Small intestine (tissue), 7 donors: Measurements from ENCODE around the gene BTBD7. TPM values are rescaled to one million over a fixed set of nuclear protein-coding genes. Genes with fewer than 3 reads are reported as not detected.
A peak's percentile ranks its signal among the peaks of the same experiment; 100 is the strongest.
"Not testable (repeated sequence)": the region's sequence is repeated elsewhere in the genome, so short reads cannot be mapped to it uniquely, and the experiment has no call there.

Source experiments
- DNase-seq, 2 donors: peaks; one replicate each; pipeline versions ENCODE4 v3.0.0 to v3.0.0-alpha.2; 2013
- FAIRE-seq: peaks from 2 replicates; lab custom pipeline; 2012; peaks lifted over from hg19 to GRCh38; lab: Jason Lieb, UNC
- H3K27ac ChIP-seq, 3 donors: one replicate each; pipeline ENCODE4 v1.5.1; 2013; ENCODE audit warnings: low read length in 2 of 3, mild to moderate bottlenecking in 2 of 3, control low read depth in 1 of 3, inconsistent platforms in 1 of 3, low read depth in 1 of 3, moderate library complexity in 1 of 3
- H3K27me3 ChIP-seq, 3 donors: one replicate each; pipeline ENCODE4 v1.6.1; 2013; ENCODE audit warnings: low read length in 3 of 3, inconsistent platforms in 1 of 3; ENCODE audit not compliant: control insufficient read depth in 3 of 3, insufficient read depth in 3 of 3
- H3K36me3 ChIP-seq, 3 donors: one replicate each; pipeline ENCODE4 v1.6.1; 2013; ENCODE audit warnings: low read length in 3 of 3, inconsistent platforms in 1 of 3, low read depth in 1 of 3, mild to moderate bottlenecking in 1 of 3, moderate library complexity in 1 of 3; ENCODE audit not compliant: control insufficient read depth in 3 of 3, insufficient read depth in 2 of 3
- H3K4me1 ChIP-seq, 3 donors: one replicate each; pipeline ENCODE4 v1.6.1; 2013; ENCODE audit warnings: low read length in 2 of 3, inconsistent platforms in 1 of 3, low read depth in 1 of 3, mild to moderate bottlenecking in 1 of 3, moderate library complexity in 1 of 3; ENCODE audit not compliant: control insufficient read depth in 3 of 3, insufficient read depth in 2 of 3
- H3K4me3 ChIP-seq, 3 donors: one replicate each; pipeline ENCODE4 v1.5.1; 2013; ENCODE audit warnings: low read length in 3 of 3, control low read depth in 1 of 3, inconsistent platforms in 1 of 3, low read depth in 1 of 3, mild to moderate bottlenecking in 1 of 3, moderate library complexity in 1 of 3
- H3K9me3 ChIP-seq, 2 donors: one replicate each; pipeline ENCODE4 v1.6.1; 2013; ENCODE audit warnings: low read depth in 1 of 2, low read length in 1 of 2; ENCODE audit not compliant: control insufficient read depth in 2 of 2, insufficient read depth in 1 of 2
- WGBS, 3 donors: extraction: QIAGEN DNeasy Blood & Tissue Kit; methylation state at CpG; one replicate each; pipeline ENCODE4 v1.1.7; 2013; 5-methylcytosine and 5-hydroxymethylcytosine counted together
- polyA plus RNA-seq, 4 donors: library from polyadenylated mRNA; stranded (reverse) in 3 of 4; unstranded in 1 of 4; fragments of 200-250 nt in 3 of 4; fragments of 120-200 nt in 1 of 4; gene quantifications; one replicate each; pipeline versions ENCODE4 v1.2.1 to v1.2.3, GENCODE V29; 2013
- donor health status: healthy with polysubstance abuse.
- donor health status: control.
- donor health status: control.
- donor health status: Bipolar disorder and iron deficiency.
- donor health status: healthy.

The BTBD7 gene
- polyA plus RNA-seq, 4 donors = 9.5 to 40.2 (median 9.9) TPM

GRCh38 chr14:93240678-93241000 is 92.2 kb downstream of the BTBD7 start:
- H3K9me3 ChIP-seq = no peaks in the 10 kb centered on the region
- H3K4me1 ChIP-seq = no peaks in the 10 kb centered on the region
- FAIRE-seq (no peak), DNase-seq (no peak)
- no peaks in the 10 kb centered on the region for H3K27me3 ChIP-seq
- no peak overlapping the region for H3K27ac ChIP-seq
- WGBS, 3 donors = 79 to 93% (median 87%) methylated on average over 3 of the region's 3 CpGs
- peaks cover 15 to 42% (median 16%) of the 10 kb centered on the region in 3 donors for H3K36me3 ChIP-seq
- no peak overlapping the region for H3K4me3 ChIP-seq

- WGBS, 3 donors = 90 to 95% (median 92%) methylated on average over 25 of the region's 25 CpGs
- H3K27me3 ChIP-seq = no peaks in the 10 kb centered on the region
- H3K4me3 ChIP-seq = no peak overlapping the region
- no peak overlapping the region for H3K27ac ChIP-seq
- no peaks in the 10 kb centered on the region for H3K4me1 ChIP-seq
- FAIRE-seq = no peak
- no peaks in the 10 kb centered on the region for H3K9me3 ChIP-seq
- peaks cover 13 to 38% (median 14%) of the 10 kb centered on the region in 3 donors for H3K36me3 ChIP-seq
- no peak for DNase-seq
These were observed 92.8 kb downstream of the BTBD7 start for GRCh38 chr14:93239869-93240677.

DNA sequence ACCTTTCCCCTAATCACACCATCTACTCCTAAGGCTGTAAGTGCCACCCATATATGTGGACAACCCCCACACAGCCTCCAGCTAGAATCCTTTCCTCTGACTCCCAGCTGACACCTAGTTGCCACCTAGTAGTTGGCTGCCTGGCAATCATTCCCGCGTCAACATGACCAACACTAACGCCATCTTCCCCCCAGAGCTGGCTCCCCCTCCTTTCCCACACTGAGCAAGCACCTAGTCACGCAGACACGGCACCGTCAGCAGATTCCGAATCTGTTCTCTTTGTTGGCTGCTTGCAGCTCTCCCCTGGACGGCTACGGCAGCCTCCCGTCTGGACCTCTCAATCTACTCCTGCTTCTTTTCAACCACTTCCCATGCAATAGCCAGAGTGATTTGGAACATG is 98.0 kb downstream of the BTBD7 start:
- Histone ChIP-seq H3K36me3 (peaks cover 0 to 5% (median under 1%) of the 10 kb centered on the region in 3 donors), H3K4me3 (no peak overlapping the region), H3K27ac (no peak overlapping the region), H3K9me3 (no peaks in the 10 kb centered on the region), H3K4me1 (peaks cover 0 to 2% (median 0%) of the 10 kb centered on the region in 3 donors), H3K27me3 (peaks cover 0 to 7% (median 0%) of the 10 kb centered on the region in 3 donors)
- no peak for DNase-seq
- WGBS, 3 donors = 50 to 53% (median 53%) methylated on average over 10 of the region's 10 CpGs
- no peak for FAIRE-seq

GRCh38 chr14:93233078-93233477 is 99.8 kb downstream of the BTBD7 start:
- not testable (repeated sequence) for H3K4me3 ChIP-seq, DNase-seq, H3K27me3 ChIP-seq, FAIRE-seq, H3K9me3 ChIP-seq, H3K4me1 ChIP-seq, H3K27ac ChIP-seq, H3K36me3 ChIP-seq
- 87 to 88% (median 88%) methylated on average over 5 of the region's 5 CpGs for WGBS, 3 donors

GRCh38 chr14:93232159-93232558 is 100.7 kb downstream of the BTBD7 start:
- H3K4me1 ChIP-seq = peaks cover 0 to 2% (median 0%) of the 10 kb centered on the region in 3 donors
- peaks cover 0 to 7% (median 0%) of the 10 kb centered on the region in 3 donors for H3K27me3 ChIP-seq
- H3K36me3 ChIP-seq = peaks cover 2 to 15% (median 7%) of the 10 kb centered on the region in 3 donors
- no peak overlapping the region for H3K4me3 ChIP-seq
- DNase-seq (no peak), FAIRE-seq (no peak)
- no peak overlapping the region for H3K27ac ChIP-seq
- 65 to 68% (median 68%) methylated on average over 16 to 17 of the region's 17 CpGs for WGBS, 3 donors
- no peaks in the 10 kb centered on the region for H3K9me3 ChIP-seq

DNA sequence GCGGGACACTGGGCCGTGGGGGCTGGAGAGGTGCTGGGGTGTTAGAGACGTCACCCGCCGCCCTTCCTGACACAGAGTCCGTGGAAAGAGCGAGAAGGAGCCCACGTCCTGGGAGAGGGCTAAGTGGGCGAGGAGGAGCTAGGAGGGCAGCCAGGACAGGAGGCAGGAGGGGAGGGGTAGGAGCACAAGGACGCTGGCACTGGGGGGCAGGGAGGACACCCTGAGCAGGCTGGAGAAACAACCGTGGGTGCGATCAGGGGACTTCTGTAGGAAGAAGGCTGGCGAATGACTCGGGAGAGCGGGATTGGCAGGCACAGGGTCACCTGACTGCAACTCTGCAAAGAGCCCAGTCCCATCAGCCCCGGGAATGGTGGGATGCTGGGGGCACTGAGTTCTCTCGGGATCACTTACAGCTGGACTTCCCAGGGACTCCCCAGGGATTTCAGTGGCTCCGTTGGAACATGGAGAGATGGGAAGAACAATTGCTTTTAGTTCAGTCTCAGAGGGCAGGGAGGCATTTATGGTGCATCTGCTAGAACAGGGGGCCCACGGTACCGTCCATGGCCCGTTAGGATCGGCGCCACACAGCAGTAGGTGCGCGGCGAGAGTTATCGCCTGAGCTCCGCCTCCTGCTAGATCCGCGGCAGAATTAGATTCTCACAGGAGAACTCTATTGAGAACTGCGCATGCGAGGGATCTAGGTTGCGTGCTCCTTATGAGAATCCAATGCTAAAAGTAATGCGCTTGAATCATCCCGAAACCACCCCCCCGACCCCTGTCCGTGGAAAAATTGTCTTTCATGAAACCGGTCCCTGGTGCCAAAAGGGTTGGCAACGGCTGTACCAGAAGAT is 101.5 kb downstream of the BTBD7 start:
- Histone ChIP-seq H3K36me3 (peaks cover 6 to 18% (median 11%) of the 10 kb centered on the region in 3 donors), H3K9me3 (no peaks in the 10 kb centered on the region), H3K4me3 (peak overlapping the region in 2 of 3 donors; percentile 20 to 41), H3K27me3 (peaks cover 0 to 7% (median 0%) of the 10 kb centered on the region in 3 donors), H3K27ac (no peak overlapping the region), H3K4me1 (peaks cover 0 to 2% (median 0%) of the 10 kb centered on the region in 3 donors)
- FAIRE-seq = no peak
- DNase-seq = peak in 1 of 2 donors; percentile 24
- 22 to 44% (median 32%) methylated on average over 39 of the region's 39 CpGs for WGBS, 3 donors

GRCh38 chr14:93230539-93230938 is 102.3 kb downstream of the BTBD7 start:
- FAIRE-seq (no peak), DNase-seq (no peak)
- 88 to 93% (median 92%) methylated on average over 14 to 16 of the region's 16 CpGs for WGBS, 3 donors

GRCh38 chr14:93228550-93228949 is 104.3 kb downstream of the BTBD7 start:
- no peak for FAIRE-seq
- no peak for DNase-seq
- Histone ChIP-seq H3K4me1 (peaks cover 0 to 2% (median 0%) of the 10 kb centered on the region in 3 donors), H3K27ac (no peak overlapping the region), H3K4me3 (no peak overlapping the region), H3K27me3 (peaks cover 0 to 7% (median 0%) of the 10 kb centered on the region in 3 donors), H3K36me3 (peaks cover 7 to 20% (median 19%) of the 10 kb centered on the region in 3 donors), H3K9me3 (no peaks in the 10 kb centered on the region)
- 91 to 97% (median 97%) methylated on average over 8 of the region's 8 CpGs for WGBS, 3 donors

More at GRCh38 chr14:93230539-93230938, 102.3 kb downstream of the BTBD7 start:
- Histone ChIP-seq H3K4me3 (no peak overlapping the region), H3K36me3 (peaks cover 6 to 18% (median 11%) of the 10 kb centered on the region in 3 donors), H3K9me3 (no peaks in the 10 kb centered on the region), H3K27ac (no peak overlapping the region), H3K4me1 (peaks cover 0 to 2% (median 0%) of the 10 kb centered on the region in 3 donors), H3K27me3 (peaks cover 0 to 7% (median 0%) of the 10 kb centered on the region in 3 donors)
